ENCODE measurements around the gene TET3. TPM values are rescaled to one million over a fixed set of nuclear protein-coding genes. Genes with fewer than 3 reads are reported as not detected.
A peak's percentile ranks its signal among the peaks of the same experiment; 100 is the strongest.

TET3 gene
- total RNA-seq, 3 donors from 2014 or later (not counting 1 experiment from before 2014, with no cell fraction given), result 40.0 to 47.9 (median 45.3) TPM

- intact Hi-C loops (cut with micrococcal nuclease), result loop anchor here (2.0 to 10.0 kb wide), 3 partner anchors 15 to 159 kb away; partner anchors contain the start of gene BOLA3
- H3K27ac Mint-ChIP-seq, result peak overlapping the region; percentile 34 to 84
- H3K27me3 Mint-ChIP-seq (ENCODE audit: low read depth in 2 of 2), result peaks cover 12 to 13% of the 10 kb centered on the region in 2 donors
- peak overlapping the region; percentile 63 for H3K4me3 ChIP-seq (ENCODE audit: low read length)
- ATAC-seq (no peak), DNase-seq (peak in 1 of 2 donors; percentile 62)
- H3K27me3 ChIP-seq (ENCODE audit: control insufficient read depth, insufficient read depth, low read length), result no peaks in the 10 kb centered on the region
- H3K4me1 ChIP-seq (ENCODE audit: control insufficient read depth, insufficient read depth, low read length), result peaks cover 55% of the 10 kb centered on the region
- H3K9me3 ChIP-seq (ENCODE audit: control insufficient read depth, insufficient read depth, low read length), result no peaks in the 10 kb centered on the region
- H3K4me1 Mint-ChIP-seq, result peaks cover 58 to 67% of the 10 kb centered on the region in 2 donors
- peak overlapping the region; percentile 69 for H3K27ac ChIP-seq (ENCODE audit: low read length)
- WGBS (ENCODE audit: insufficient coverage), result 56% methylated on average over 21 of the region's 21 CpGs
- H3K36me3 Mint-ChIP-seq, result no peaks in the 10 kb centered on the region
- TF ChIP-seq CTCF (IDR thresholded peaks at IDR 0.05), result no peak
- H3K4me3 Mint-ChIP-seq, result peak overlapping the region; percentile 89
- H3K9me3 Mint-ChIP-seq, result no peaks in the 10 kb centered on the region
- peaks cover 2% of the 10 kb centered on the region for H3K36me3 ChIP-seq (ENCODE audit: control insufficient read depth, insufficient read depth, low read length)
Measured at GRCh38 chr2:73986085-73986681, 1.5 kb downstream of the TET3 start.

- H3K4me1 Mint-ChIP-seq, result peaks cover 54 to 69% of the 10 kb centered on the region in 2 donors
- peaks cover 53% of the 10 kb centered on the region for H3K4me1 ChIP-seq (ENCODE audit: control insufficient read depth, insufficient read depth, low read length)
Measured at GRCh38 chr2:73987109-73987947, 2.6 kb downstream of the TET3 start.

GRCh38 chr2:73987948-73988700, 3.4 kb downstream of the TET3 start:
- H3K9me3 ChIP-seq (ENCODE audit: control insufficient read depth, insufficient read depth, low read length), result peaks cover 2% of the 10 kb centered on the region
- H3K36me3 ChIP-seq (ENCODE audit: control insufficient read depth, insufficient read depth, low read length), result peaks cover 2% of the 10 kb centered on the region
- Mint-ChIP-seq H3K9me3 (no peaks in the 10 kb centered on the region), H3K27ac (peak overlapping the region; percentile 14 to 84), H3K27me3 (ENCODE audit: low read depth in 2 of 2) (no peaks in the 10 kb centered on the region), H3K4me1 (peaks cover 54 to 69% of the 10 kb centered on the region in 2 donors), H3K4me3 (peak overlapping the region; percentile 89), H3K36me3 (no peaks in the 10 kb centered on the region)
- no peak overlapping the region for H3K27ac ChIP-seq (ENCODE audit: low read length)
- ATAC-seq (no peak), DNase-seq (no peak)
- 82% methylated on average over 9 of the region's 10 CpGs for WGBS (ENCODE audit: insufficient coverage)
- intact Hi-C loops (cut with micrococcal nuclease), result loop anchor here (2.0 to 10.0 kb wide), 3 partner anchors 13 to 157 kb away; partner anchors contain the start of gene BOLA3
- H3K4me3 ChIP-seq (ENCODE audit: low read length), result no peak overlapping the region
- no peak for TF ChIP-seq CTCF (IDR thresholded peaks at IDR 0.05)
- H3K27me3 ChIP-seq (ENCODE audit: control insufficient read depth, insufficient read depth, low read length), result no peaks in the 10 kb centered on the region
- peaks cover 53% of the 10 kb centered on the region for H3K4me1 ChIP-seq (ENCODE audit: control insufficient read depth, insufficient read depth, low read length)

More at GRCh38 chr2:73987109-73987947, 2.6 kb downstream of the TET3 start:
- ATAC-seq (peak; percentile 18 to 52 (median 34)), DNase-seq (peak in 1 of 2 donors; percentile 72)
- intact Hi-C loops (cut with micrococcal nuclease), result loop anchor here (2.0 to 10.0 kb wide), 3 partner anchors 13 to 157 kb away; partner anchors contain the start of gene BOLA3
- Mint-ChIP-seq H3K27me3 (ENCODE audit: low read depth in 2 of 2) (peaks cover 3 to 4% of the 10 kb centered on the region in 2 donors), H3K9me3 (no peaks in the 10 kb centered on the region), H3K4me3 (peak overlapping the region; percentile 89), H3K36me3 (no peaks in the 10 kb centered on the region), H3K27ac (peak overlapping the region; percentile 34 to 84)
- peak; percentile 14 for TF ChIP-seq CTCF (IDR thresholded peaks at IDR 0.05)
- WGBS (ENCODE audit: insufficient coverage), result 34% methylated on average over 24 of the region's 24 CpGs
- H3K36me3 ChIP-seq (ENCODE audit: control insufficient read depth, insufficient read depth, low read length), result peaks cover 2% of the 10 kb centered on the region
- no peak overlapping the region for H3K27ac ChIP-seq (ENCODE audit: low read length)
- H3K9me3 ChIP-seq (ENCODE audit: control insufficient read depth, insufficient read depth, low read length), result peaks cover 2% of the 10 kb centered on the region
- H3K27me3 ChIP-seq (ENCODE audit: control insufficient read depth, insufficient read depth, low read length), result no peaks in the 10 kb centered on the region
- H3K4me3 ChIP-seq (ENCODE audit: low read length), result peak overlapping the region; percentile 5

All from natural killer cell (primary cell).